Inflammatory macrophage (primary cell): ENCODE data around the gene NUDT14.

Experiments used
- DNase-seq, 2 donors: peaks; one replicate each; pipeline ENCODE4 v3.0.0-alpha.2; 2020 to 2022

Gene NUDT14

DNA sequence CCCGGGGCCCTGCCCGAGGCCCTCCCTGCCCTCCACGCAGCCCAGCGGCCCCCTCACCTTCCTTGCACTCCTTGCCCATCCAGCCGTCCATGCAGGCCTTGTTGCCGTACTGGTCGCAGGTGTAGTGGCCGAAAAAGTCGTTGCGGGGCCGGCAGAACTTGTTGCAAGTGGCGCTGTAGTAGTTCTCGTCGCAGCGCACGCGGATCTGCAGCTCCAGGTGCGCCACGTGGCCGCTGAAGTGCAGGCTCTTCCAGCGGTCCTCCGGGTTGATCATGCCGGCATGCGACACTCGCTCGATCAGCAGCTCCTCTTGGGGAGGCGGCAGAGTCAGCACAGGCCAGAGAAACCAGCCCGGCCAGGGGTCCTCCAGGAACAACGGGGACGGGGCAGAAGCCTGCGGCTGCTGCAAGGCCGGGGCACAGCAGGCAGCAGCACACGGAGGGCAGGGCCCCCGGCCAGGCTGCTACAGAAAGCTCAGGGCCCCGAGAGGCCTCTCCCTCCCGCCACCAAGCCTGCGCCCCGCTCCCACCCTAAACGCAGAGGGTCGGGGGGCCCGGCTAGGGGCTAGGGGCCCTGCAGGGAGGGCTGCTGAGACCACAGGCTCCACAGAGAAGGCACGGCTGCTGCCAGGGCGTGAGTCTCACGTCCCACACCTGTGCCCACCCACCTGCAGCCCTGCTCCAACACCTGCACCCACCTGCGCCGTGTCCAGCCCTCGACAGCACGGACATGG, 25.3 kb downstream of the NUDT14 start:
- no peak for DNase-seq

DNA sequence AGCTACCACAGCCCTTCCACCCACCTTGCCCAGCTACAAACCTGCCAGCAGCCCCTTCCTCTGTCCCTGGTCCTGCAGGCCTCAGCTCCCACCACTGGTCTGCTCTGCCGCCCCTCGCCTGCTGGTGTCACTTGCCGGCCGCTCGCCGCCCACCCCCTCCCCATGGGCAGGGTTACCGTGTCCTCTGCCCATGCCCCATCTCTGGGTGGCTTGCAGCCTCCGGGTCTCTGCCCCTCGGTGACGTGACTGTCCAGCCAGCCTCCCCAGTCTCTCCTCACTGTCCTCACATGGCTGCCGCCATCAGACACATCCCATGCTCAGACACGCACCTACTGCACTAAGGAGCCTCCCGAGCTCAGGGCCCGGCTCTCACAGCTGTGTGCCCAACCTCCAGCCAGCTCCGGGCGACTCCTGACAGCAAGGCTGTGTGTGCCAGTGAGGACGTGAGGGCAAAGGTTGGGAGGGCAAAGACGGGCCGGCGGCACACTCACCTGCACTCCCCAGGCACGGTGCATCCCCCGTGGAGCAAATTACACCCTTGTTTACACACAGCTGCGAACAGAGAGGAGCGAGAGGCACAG, 26.0 kb downstream of the NUDT14 start:
- DNase-seq, result no peak

DNA sequence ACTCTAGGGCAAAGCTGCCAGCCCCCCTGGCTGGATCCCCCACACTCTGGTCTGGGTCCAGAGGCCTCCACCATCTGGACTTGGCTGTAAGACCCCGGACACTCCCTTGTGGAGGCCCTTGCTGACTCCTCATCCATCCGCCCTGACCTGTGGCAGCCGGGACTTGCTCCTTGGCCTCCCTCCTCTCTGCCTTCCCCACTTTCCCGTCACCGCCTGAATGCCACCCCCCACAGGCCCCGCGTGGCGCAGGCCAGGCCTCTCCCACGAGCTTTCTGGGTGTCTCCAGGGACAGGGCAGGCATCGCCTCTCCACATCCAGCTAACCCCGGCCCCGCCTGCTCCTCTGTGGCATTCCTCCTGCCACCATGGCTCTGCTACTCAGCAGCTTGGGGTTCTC, 26.6 kb downstream of the NUDT14 start:
- no peak for DNase-seq

DNA sequence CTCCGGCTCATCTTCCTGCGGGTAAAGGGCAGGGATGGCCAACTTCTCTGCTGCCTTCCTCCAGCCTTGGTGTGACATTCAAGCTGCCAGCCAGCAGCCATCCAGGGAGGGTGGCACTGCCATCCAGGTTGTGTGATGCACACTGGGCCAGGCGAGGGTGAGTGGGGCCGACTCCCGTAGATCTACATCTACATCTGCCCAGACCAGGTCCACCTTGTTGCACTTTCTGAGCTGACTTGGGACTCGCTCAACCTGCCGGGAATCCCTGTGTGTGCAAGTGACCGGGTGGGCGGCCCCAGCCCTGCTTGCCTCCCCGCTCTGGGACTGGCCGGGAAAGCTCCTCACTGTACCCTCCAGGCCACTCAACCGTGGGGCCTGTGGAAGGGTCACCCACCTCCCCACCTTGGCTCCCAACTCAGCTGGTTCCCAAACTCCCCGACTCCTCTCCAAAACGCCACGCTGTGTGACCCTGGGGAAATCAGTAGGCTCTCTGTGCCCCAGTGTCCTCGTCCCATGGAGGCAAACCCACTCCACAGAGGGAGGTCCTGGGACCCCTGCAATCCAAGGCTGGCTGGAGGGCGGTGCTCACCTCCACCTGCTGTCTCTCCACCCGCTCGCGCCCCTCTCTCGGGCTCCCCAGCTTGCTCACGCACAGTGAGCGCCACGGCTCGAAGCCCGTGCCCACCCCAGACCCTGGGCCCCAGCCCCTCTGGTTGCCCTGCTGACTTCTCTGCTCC, 27.2 kb downstream of the NUDT14 start:
- no peak for DNase-seq

DNA sequence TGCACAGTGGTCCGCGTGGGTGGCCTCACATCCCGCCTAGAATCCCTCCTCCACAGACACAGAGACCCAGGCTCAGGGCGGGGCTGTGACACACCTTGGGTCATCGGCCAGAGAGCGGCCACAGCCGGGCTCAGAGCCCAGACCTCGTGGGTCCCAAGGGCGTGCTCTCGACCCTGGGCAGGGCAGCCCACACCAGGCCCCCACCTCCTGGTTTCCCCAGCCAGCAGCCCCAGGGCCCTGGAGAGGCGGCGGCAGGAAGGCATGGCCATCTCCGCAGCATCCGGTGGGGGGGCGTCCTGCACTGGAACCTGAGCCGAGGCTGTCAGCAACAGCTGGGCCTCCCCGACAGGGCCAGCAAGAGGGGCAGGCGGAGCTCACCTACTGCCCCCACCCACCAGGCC, 27.8 kb downstream of the NUDT14 start:
- no peak for DNase-seq

DNA sequence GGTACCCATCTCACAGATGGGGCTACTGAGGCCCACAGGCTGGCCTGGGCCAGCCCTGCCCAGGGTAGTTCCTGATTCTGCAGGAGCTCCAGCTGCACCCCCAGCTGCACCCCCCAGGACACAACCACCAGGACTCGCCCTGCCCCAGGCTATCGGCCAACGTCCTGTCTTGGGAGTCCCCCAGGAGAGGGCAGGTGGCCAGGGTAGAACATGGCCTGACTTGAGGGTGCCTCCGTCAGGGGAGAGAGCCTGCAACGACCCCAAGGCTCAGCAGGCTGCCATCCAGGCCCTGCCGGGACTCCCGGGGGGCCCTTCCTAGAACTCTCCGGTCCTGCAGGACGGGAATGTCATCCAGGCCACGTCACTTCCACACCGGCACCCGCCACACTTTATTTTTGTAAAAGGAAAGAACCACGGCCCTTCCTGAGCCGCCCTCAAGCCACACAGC, 28.3 kb downstream of the NUDT14 start:
- DNase-seq, result no peak

DNA sequence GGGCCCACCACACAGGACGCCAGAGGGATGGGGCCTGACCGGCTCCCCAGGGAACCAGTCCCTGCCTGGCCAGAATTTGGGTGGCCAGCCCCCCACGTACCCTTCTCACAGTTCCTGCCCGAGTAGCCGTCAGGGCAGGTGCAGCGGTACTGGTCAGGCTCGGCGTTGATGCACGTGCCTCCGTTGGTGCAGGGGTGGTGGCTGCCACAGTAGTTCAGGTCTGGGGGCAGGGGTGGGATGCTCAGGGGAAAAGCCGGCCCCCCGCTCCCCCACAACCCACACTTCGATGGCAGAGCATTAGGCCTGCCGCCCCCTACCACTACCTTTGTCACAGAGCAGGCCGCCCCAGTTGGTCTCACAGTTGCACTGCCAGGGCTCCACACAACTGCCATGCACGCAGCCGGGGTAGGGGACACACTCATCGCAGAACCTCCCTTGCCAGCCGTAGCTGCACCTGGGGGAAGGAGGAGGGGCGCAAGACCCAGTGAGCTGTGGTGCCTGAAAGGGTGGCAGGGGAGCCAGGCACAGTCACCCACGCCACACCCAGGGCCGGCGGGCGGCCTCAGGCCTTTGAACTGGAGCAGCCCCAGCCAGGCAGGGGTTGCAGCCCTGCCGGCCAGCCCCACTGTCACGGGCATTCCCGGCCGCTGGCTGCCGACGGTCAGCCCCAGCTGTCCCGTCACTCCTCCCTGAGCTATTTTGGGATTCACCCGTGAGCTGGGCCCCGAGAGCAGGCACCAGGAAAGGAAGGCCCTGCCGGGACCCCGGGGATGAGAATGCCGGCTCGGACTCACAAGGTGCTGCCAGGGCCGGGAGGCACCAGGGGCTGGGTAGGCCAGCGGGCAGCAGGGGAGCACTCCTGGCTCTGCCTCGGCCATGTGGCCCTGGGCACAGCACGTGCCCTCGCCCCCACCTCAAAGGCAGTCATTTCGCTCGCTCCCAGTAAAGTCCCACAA, 29.0 kb downstream of the NUDT14 start:
- no peak for DNase-seq

DNA sequence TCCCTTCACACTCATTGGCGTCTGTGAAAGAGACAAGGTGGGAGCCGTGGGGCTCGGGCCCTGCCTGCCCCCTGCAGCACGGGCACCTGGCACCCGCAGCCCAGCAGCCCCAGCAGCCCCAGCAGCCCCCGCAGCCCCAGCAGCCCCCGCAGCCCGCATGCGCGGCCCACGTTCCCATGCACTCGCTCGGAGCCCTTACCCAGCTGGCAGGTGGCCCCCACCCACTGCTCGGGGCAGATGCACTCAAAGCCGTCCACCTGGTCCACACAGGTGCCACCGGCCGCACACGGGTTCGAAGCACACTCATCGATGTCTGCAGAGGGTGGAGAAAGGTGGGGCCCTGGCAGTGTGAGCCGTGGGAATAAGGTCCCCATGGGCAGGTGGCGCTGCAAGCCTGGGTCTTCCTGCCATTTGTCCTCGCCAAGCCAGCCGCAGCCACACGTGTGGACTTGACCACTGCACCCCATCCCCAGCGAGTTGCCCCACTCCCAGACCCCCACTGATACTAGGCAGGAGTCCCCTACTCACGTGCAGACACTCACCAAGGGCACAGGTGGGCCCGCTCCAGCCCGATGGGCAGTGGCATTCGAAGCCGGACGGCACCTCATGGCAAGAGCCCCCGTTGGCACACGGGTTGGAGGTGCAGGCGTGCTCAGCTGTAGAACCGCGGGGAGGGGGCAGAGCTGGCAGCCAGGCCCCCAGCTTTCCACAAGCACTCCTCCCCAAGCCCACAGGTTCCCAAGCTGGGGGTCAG, 29.9 kb downstream of the NUDT14 start:
- no peak for DNase-seq

DNA sequence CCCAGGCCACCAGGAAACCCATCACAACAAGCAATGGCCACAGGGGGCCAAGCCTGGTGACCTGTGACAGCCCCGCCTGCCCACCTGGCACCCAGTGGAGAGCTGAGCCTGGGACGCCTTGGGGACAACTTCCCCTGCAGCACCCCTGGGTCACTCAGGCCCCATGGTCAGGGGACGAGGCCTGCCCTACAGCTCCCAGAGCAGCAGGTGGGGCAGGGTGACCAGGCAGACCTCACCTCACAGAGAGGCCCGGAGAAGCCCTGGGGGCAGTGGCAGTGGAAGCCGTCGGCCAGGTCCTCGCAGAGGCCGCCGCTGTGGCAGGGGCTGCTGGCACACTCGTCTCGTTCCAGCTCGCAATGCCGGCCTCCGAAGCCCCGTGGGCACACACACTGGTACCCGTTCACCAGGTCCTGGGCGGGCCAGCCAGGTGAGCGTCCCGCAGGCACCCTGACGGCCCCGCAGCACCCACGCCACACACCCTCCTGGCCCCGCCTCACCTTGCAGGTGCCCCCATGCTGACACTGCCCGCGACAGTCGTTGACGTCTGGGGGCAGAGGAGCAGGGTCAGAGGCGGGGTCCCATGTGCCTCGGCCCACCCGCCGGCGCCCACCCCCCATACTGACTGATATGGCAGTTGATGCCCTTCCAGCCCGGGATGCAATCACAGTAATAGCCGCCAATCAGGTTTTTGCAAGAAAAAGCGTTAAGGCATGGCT, 30.6 kb downstream of the NUDT14 start:
- no peak for DNase-seq

DNA sequence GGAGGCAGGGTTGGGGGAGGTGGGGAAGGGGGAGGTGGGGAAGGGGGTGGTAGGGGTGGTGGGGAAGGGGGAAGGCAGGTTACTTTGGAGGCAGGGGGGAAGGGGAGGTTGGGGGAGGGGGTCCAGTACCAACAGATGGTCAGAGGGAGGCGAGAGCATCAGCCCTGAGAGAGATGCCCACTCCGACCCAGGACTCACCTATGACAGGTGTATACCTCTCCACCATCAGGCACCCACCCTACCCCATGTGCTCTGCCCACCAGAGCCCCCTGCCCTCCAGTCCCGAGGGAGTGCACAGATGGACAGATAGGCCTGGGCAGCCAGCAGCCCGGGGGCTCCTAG, 31.1 kb downstream of the NUDT14 start:
- no peak for DNase-seq

DNA sequence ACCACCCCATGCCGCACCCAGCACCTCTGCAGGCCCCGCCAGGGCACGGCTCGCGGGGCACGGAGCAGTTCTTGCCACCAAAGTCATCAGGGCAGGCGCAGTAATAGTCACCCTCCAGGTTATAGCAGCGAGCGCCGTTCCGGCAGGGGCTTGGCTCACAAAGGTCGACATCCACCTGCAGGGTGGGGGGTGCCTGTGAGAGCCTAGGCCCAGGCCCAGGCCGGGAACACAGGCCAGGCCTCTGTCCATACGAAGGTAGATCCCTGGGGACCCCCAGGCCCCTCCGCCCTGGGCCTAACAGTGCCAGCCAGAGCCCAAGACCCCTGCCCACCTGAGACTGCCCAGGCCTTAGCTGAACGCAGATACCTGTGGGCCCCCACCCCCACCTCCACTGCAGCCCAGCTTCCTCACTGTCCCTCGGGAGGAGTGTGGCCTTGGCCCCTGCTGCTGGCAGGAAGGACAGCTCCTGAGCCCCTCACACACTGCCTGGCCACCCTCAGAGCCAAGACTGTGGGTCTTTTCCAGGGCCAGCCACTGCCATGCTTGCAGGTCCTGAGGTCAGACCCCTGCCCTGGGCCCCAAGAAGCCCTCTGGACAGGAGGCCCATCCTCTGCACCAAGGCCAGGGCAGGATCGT, 31.8 kb downstream of the NUDT14 start:
- DNase-seq, result no peak

DNA sequence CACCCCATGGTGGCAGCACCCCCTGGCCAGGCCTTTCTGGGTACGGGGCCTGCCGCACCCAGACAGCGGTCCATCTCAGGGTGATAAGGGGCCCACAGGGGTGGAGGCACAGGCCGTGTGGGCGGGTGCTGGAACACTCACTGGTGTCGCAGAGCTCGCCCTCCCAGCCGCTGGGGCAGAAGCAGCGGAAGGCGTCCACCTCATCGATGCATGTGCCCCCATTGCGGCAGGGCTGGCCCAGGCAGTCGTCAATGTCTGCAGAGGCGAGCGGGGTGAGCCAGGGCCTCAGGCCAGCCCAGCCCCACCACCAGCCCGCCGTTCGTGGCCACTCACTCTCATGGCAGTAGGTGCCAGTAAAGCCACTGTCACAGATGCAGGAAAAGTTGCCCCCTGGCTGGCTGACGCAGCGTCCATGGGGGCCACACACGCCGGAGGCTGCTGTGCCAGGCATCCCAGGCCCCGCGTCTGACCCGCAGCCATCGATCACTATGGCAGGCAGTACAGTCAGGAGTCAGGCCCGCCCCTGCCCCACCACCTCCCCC, 32.4 kb downstream of the NUDT14 start:
- no peak for DNase-seq

DNA sequence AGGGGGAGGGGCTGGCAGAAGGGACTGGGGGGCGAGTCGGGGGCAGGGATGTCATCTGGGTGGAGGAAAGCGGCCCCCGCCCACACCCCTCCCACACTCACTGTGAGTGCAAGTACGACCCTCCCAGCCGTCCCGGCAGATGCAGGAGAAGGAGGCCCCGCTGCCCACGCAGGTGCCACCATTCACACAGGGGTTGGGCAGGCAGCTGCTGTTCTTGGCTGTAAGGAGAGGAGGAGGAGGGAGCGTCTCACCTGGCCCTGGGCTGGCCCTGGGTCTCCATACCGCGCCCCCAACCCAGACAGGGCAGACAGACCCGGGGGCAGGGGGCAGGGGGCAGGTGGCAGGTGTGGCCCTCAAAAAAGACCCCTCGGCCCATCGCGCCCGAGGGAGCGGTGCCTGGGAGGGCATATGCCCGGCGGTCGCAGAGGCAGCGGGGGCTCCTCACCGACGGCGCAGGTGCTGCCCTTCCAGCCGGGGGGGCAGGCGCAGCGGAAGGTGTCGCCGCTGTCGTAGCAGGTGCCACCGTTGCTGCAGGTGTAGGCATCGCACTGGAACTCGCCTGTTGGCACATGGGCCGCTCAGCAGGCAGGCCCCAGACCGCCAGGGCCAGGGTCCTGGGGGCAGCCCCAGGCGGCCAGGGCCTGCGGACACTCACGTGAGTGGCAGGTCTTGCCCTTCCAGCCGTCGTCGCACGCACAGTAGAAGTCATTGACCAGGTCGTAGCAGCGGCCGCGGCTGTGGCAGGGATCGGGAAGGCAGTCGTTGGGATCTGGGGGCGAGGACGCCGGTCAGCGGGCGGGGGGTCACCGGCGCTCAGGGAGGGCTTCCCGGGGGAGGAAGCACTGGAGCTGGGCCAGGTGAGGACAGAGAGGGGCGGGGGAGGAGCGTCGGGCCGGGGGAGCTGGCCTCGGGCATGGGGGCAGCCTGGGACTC, 33.2 kb downstream of the NUDT14 start:
- DNase-seq, result no peak

DNA sequence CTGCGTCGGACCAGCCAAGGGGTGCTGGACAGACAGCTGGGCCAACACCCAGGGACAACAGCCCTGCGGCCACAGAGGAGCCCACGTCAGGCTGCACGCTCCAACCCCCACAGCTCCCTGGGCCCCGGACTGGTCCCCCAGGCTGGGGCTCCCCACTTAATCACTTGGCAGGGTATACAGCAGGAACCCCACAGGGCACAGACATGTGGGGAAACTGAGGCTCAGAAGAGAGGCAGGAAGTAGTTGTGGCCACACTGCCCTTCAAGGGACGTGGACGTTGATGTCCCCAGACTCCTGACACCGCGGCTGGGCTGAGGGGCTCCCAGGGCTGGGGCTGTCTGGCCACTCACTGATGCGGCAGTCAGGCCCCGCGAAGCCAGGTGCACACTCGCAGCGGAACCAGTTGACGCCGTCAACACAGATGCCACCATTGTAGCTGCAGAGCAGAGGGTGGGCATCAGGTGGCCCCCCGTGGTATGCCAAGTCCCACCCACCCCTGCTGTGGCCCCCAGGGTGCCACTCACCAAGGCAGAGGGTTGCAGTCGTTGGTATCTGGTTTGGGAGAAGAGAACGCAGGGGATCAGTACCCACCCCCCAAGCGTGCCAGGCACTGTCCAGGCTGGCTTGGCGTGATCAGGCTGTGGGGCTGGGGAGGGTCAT, 34.0 kb downstream of the NUDT14 start:
- DNase-seq, result no peak

DNA sequence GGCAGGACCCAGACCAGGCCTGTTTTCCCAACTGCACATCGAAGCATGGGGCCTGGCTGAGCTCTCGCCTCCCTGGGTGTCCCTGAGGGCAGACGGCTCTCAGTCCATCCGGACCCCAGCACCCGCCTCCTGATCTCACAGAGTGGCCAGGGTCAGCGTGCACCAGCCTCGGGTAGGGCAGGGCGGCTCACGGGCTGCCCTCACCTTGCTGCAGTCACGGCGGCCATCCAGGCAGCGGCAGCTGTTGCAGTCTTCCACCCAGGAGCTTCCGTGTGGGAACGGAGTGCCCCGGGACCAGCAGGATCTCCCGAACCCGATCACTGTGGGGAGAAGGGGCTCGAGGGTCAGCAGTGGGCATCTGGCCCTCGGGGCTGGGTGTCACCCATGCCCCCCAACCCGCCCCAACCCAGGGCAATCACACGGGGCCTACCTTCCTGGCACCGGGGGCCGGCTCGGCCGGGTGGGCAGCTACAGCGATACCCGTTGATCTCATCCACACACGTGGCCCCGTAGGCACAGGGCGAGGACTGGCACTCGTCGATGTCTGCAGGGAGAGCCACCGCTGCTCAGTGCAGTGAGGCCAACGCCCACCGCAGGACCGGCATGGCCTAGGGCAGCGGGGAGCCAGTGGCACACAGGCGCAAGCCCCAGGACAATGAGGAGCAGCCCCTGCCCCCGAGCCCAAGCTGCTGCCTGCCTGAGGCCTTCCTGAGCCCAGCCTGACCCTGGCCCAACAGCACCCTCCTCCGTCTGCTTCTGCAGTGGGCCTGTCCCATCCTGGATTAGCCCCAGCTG, 34.7 kb downstream of the NUDT14 start:
- no peak for DNase-seq

DNA sequence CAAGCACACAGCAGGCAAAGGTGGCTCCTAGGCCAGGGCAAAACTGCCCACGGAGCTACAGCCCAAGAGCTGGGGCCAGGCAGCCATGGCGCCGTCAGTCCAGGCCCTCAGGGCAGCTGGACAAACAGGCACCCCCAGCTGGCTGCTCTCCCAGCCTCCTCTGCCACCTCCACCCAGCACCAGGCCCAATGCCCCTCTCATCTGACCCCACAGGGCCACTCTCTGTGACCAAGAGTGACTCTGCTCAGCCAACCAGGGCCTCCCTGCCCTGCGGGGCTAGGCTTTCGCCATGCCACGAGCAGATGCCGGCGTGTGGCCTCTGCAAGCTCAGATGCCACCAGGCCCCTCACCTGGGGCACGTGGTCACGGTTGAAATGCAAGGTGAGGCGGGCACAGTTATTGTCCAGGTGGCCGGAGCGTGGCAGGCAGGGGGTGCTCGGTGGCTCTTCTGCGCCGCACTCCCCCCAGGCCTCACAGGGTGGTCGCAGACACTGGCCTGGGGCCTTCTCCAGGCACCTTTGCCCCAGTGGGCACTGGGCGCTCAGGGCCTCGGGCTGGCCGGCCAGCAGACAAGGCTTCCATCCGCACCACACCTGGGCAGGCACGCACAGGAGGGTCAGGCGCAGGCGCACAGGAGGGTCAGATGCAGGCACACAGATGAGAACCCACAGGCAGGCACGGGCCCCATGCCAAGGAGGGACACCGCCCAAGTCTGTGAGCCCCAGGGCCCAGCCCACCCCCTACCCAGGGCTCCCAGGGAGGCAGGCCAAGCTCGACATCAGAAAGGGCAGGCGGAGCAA, 35.5 kb downstream of the NUDT14 start:
- DNase-seq, result no peak
